ENCODE data around the gene SCGB1C1. TPM values are rescaled to one million over a fixed set of nuclear protein-coding genes. Genes with fewer than 3 reads are reported as not detected.

SCGB1C1 gene
- total and polyA plus RNA-seq, 2 of the 8 experiments (the other 6 are each of a cell fraction or from before 2014, with no cell fraction given): not detected

GRCh38 chr11:206002-206384, 13.1 kb downstream of the SCGB1C1 start:
- peaks cover 0 to 23% (median 9%) of the 10 kb centered on the region in 4 experiments; a peak in 5 of 7 replicates for H3K4me1 ChIP-seq (replicated peaks in 1 of 4; ENCODE audit: control insufficient read depth in 3 of 4, insufficient read depth in 4 of 4, low read length in 3 of 4)
- no peak overlapping the region for H4K91ac ChIP-seq (replicated peaks; ENCODE audit: insufficient read length, low read length)
- H4K5ac ChIP-seq (ENCODE audit: insufficient read length, low read depth, low read length): no peak overlapping the region
- H3K23ac ChIP-seq (ENCODE audit: insufficient read length): no peak overlapping the region
- no peak overlapping the region for H2AFZ ChIP-seq (ENCODE audit: low read length)
- no peak overlapping the region for H2BK15ac ChIP-seq (ENCODE audit: low read length)
- H3K18ac ChIP-seq (ENCODE audit: extremely low read depth, low read length): no peak overlapping the region
- no peak overlapping the region for H3K56ac ChIP-seq (replicated peaks; ENCODE audit: insufficient read length, low read depth, low read length)
- H3K79me2 ChIP-seq (ENCODE audit: control insufficient read depth in 1 of 2, insufficient read depth in 2 of 2, low read length in 2 of 2): peaks cover 0 to 31% of the 10 kb centered on the region in 2 experiments; a peak in 3 of 4 replicates
- WGBS, 2 experiments (ENCODE audit: extremely low coverage in 1 of 2, insufficient coverage in 1 of 2, insufficient read length in 1 of 2, insufficient replicate concordance in 2 of 2, low coverage in 1 of 2, low lambda C conversion rate in 2 of 2, missing lambda C conversion rate in 1 of 2): 97% methylated on average over 6 of the region's 7 CpGs; no CpG with 5 or more reads in 1 of the 2 experiments
- no peak overlapping the region for H2BK120ac ChIP-seq (replicated peaks; ENCODE audit: low read depth, low read length)
- H3K9me3 ChIP-seq (ENCODE audit: insufficient read depth in 2 of 2, low read depth in 1 of 2, low read length in 1 of 2): no peaks in the 10 kb centered on the region
- peaks cover 9 to 24% (median 16%) of the 10 kb centered on the region in 4 experiments; a peak in 7 of 8 replicates for H3K36me3 ChIP-seq (ENCODE audit: control insufficient read depth in 2 of 4, insufficient read depth in 4 of 4, low read length in 3 of 4)
- H2BK12ac ChIP-seq (ENCODE audit: low read depth, low read length): no peak overlapping the region
- H3K4ac ChIP-seq (replicated peaks; ENCODE audit: insufficient read length, low read depth, low read length): no peak overlapping the region
- CTCF ChIA-PET (ENCODE audit: partially characterized antibody): interaction anchor here (0.9 to 1.4 kb wide), 5 partner anchors 10 to 190 kb away, joined by 3 to 4 read pairs (median 4); no protein-coding TSS in a partner anchor
- no peak overlapping the region for H2BK20ac ChIP-seq (ENCODE audit: low read length)
- H3K79me1 ChIP-seq (ENCODE audit: low read depth, low read length): peaks cover 11% of the 10 kb centered on the region
- H2AK5ac ChIP-seq (ENCODE audit: low read depth, low read length): no peak overlapping the region
- no peaks in the 10 kb centered on the region for H3K27me3 ChIP-seq (replicated peaks in 1 of 4; ENCODE audit: control insufficient read depth in 3 of 4, extremely low read depth in 1 of 4, insufficient read depth in 3 of 4, low read length in 3 of 4)
- H3K23me2 ChIP-seq (ENCODE audit: low read depth, low read length): peaks cover 22% of the 10 kb centered on the region
- DNase-seq (ENCODE audit: low read depth in 1 of 2, low spot score in 2 of 2) (no peak), FAIRE-seq (no peak)
- H4K20me1 ChIP-seq (replicated peaks in 1 of 2; ENCODE audit: control insufficient read depth in 1 of 2, insufficient read depth in 2 of 2, low read length in 2 of 2): peaks cover 0 to 34% of the 10 kb centered on the region in 2 experiments
- no peak overlapping the region for H3K27ac ChIP-seq (ENCODE audit: low read depth, low read length)
- H3K4me3 ChIP-seq (ENCODE audit: extremely low read depth in 1 of 4, insufficient read depth in 2 of 4, low read depth in 3 of 4, low read length in 4 of 4): peak overlapping the region in 3 of 4 experiments; percentile 85 to 89 (median 88); a peak in 6 of 8 replicates
- no peak overlapping the region for H2BK5ac ChIP-seq (ENCODE audit: low read depth, low read length)
- POLR2A ChIA-PET (ENCODE audit: partially characterized antibody): interaction anchor here (1.3 to 1.5 kb wide), 4 partner anchors 13 to 165 kb away, joined by 3 to 5 read pairs (median 4); partner anchors contain the start of gene PSMD13
- H3K14ac ChIP-seq (ENCODE audit: insufficient read length): no peak overlapping the region
- no peak overlapping the region for H4K8ac ChIP-seq (ENCODE audit: extremely low read depth, insufficient read depth, low read length)
- TF ChIP-seq, protein P1, sequence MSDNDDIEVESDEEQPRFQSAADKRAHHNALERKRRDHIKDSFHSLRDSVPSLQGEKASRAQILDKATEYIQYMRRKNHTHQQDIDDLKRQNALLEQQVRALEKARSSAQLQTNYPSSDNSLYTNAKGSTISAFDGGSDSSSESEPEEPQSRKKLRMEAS (IDR thresholded peaks at IDR 0.05): no peak
- TF ChIP-seq ATF2 (IDR thresholded peaks at IDR 0.05; ENCODE audit: low read length): no peak
- no peak for TF ChIP-seq RBBP5 (IDR thresholded peaks at IDR 0.05; ENCODE audit: borderline replicate concordance, low read depth, low read length)
- TF ChIP-seq YY1 (IDR thresholded peaks at IDR 0.05; ENCODE audit: low read depth, low read length): no peak
- H3K9ac ChIP-seq (replicated peaks in 1 of 4; ENCODE audit: extremely low read depth in 1 of 4, low read depth in 3 of 4, low read length in 3 of 4): no peak overlapping the region
- peak overlapping the region; percentile 90 to 97 for H3K4me2 ChIP-seq (ENCODE audit: insufficient read depth in 1 of 2, low read depth in 2 of 2, low read length in 2 of 2)

Data from H1 (cell line).